Suprapubic skin (tissue), 4 donors: ENCODE results near the gene AIG1.

Experiments used
- CTCF ChIP-seq, 2 donors: fragments of 200-600 bp in 1 of 2; fragments of 450-650 bp in 1 of 2; sonication (generic) in 1 of 2; IDR thresholded peaks; one replicate each; pipeline ENCODE4 v1.5.1; 2016 to 2019; ENCODE audit warnings: antibody characterized with exemption in 2 of 2, mild to moderate bottlenecking in 1 of 2, moderate library complexity in 1 of 2
- EP300 ChIP-seq: sonication (generic); formaldehyde crosslinking; IDR thresholded peaks from one replicate; pipeline ENCODE4 v1.6.1; 2017; ENCODE audit warnings: antibody characterized with exemption
- POLR2A ChIP-seq, 2 donors: fragments of 450-650 bp; IDR thresholded peaks; one replicate each; pipeline ENCODE4 v1.6.1; 2017; ENCODE audit warnings: antibody characterized with exemption in 2 of 2, mild to moderate bottlenecking in 2 of 2, moderate library complexity in 2 of 2
- POLR2AphosphoS5 ChIP-seq, 3 donors: sonication (generic); formaldehyde crosslinking; IDR thresholded peaks; one replicate each; pipeline ENCODE4 v1.6.1; 2017; ENCODE audit warnings: antibody characterized with exemption in 3 of 3

- TF ChIP-seq CTCF (IDR thresholded peaks at IDR 0.05) (no peak), POLR2AphosphoS5 (IDR thresholded peaks at IDR 0.05) (no peak), EP300 (no peak), POLR2A (IDR thresholded peaks at IDR 0.05) (no peak)
Measured at GRCh38 chr6:143055891-143056290, 4.8 kb upstream of the AIG1 start.
